H9 (cell line): ENCODE data around the gene TPRN. TPM values are rescaled to one million over a fixed set of nuclear protein-coding genes. Genes with fewer than 3 reads are reported as not detected.

Source experiments
- DNase-seq: peaks from one replicate; pipeline ENCODE4 v3.0.0-alpha.2; 2017
- H2AFZ ChIP-seq: one replicate; pipeline ENCODE4 v1.6.1; 2013; ENCODE audit warnings: mild to moderate bottlenecking, low read length, control low read depth, moderate library complexity
- H2AK5ac ChIP-seq: 2 replicates; pipeline ENCODE4 v1.6.1; 2013; ENCODE audit warnings: low read length, control low read depth, mixed read lengths; ENCODE audit not compliant: insufficient read length
- H2BK120ac ChIP-seq: one replicate; pipeline ENCODE4 v1.6.1; 2013; ENCODE audit warnings: low read depth, mild to moderate bottlenecking, low read length, control low read depth, inconsistent platforms; ENCODE audit not compliant: poor library complexity, severe bottlenecking
- H2BK12ac ChIP-seq: 2 replicates; pipeline ENCODE4 v1.6.1; 2013; ENCODE audit warnings: low read length, control low read depth, mixed read lengths, low read depth; ENCODE audit not compliant: insufficient read length
- H2BK15ac ChIP-seq: 2 replicates; pipeline ENCODE4 v1.6.1; 2013; ENCODE audit warnings: low read depth, low read length, control low read depth
- H2BK20ac ChIP-seq: one replicate; pipeline ENCODE4 v1.6.1; 2013; ENCODE audit warnings: low read depth, mild to moderate bottlenecking, low read length, control low read depth, inconsistent platforms; ENCODE audit not compliant: poor library complexity, severe bottlenecking
- H2BK5ac ChIP-seq: 2 replicates; pipeline ENCODE4 v1.6.1; 2013; ENCODE audit warnings: low read length, control low read depth, mixed read lengths; ENCODE audit not compliant: insufficient read length
- H3K14ac ChIP-seq: 2 replicates; pipeline ENCODE4 v1.6.1; 2013; ENCODE audit warnings: low read length, control low read depth; ENCODE audit not compliant: insufficient read depth
- H3K18ac ChIP-seq: 2 replicates; pipeline ENCODE4 v1.6.1; 2013; ENCODE audit warnings: low read depth, mild to moderate bottlenecking, mixed read lengths, low read length, control low read depth; ENCODE audit not compliant: insufficient read length
- H3K23ac ChIP-seq: 2 replicates; pipeline ENCODE4 v1.6.1; 2013; ENCODE audit warnings: low read length, control low read depth, mixed read lengths, low read depth; ENCODE audit not compliant: insufficient read length
- H3K23me2 ChIP-seq: 2 replicates; pipeline ENCODE4 v1.6.1; 2013; ENCODE audit warnings: low read depth, mild to moderate bottlenecking, mixed read lengths, low read length, control low read depth; ENCODE audit not compliant: insufficient read length, poor library complexity, severe bottlenecking
- H3K27ac ChIP-seq: 2 replicates; pipeline ENCODE4 v1.5.1; 2013; ENCODE audit warnings: low read length, control low read depth, mixed read lengths, low read depth; ENCODE audit not compliant: insufficient read length
- H3K27me3 ChIP-seq: 2 replicates; pipeline ENCODE4 v1.6.1; 2013; ENCODE audit warnings: low read length, control low read depth, inconsistent platforms; ENCODE audit not compliant: insufficient read depth
- H3K4ac ChIP-seq: 2 replicates; pipeline ENCODE4 v1.6.1; 2013; ENCODE audit warnings: low read depth, mild to moderate bottlenecking, control low read depth, inconsistent platforms, low read length, moderate library complexity
- H3K4me1 ChIP-seq: 2 replicates; pipeline ENCODE4 v1.6.1; 2013; ENCODE audit warnings: low read length, control low read depth, inconsistent platforms; ENCODE audit not compliant: insufficient read depth
- H3K4me2 ChIP-seq: 2 replicates; pipeline ENCODE4 v1.6.1; 2013; ENCODE audit warnings: low read length, control low read depth, mixed read lengths; ENCODE audit not compliant: insufficient read length, insufficient read depth
- H3K56ac ChIP-seq: 2 replicates; pipeline ENCODE4 v1.6.1; 2013; ENCODE audit warnings: low read depth, mild to moderate bottlenecking, mixed read lengths, low read length, control low read depth; ENCODE audit not compliant: insufficient read length
- H3K79me1 ChIP-seq: 2 replicates; pipeline ENCODE4 v1.6.1; 2013; ENCODE audit warnings: low read depth, mild to moderate bottlenecking, moderate library complexity, low read length, control low read depth, inconsistent platforms; ENCODE audit not compliant: insufficient read depth, poor library complexity, severe bottlenecking
- H3K79me2 ChIP-seq: 2 replicates; pipeline ENCODE4 v1.6.1; 2013; ENCODE audit warnings: low read length, control low read depth, inconsistent platforms; ENCODE audit not compliant: insufficient read depth
- H3K9ac ChIP-seq: 2 replicates; pipeline ENCODE4 v1.6.1; 2013; ENCODE audit warnings: low read length, control low read depth, mixed read lengths; ENCODE audit not compliant: insufficient read length; ENCODE audit errors: extremely low read depth
- H3K9me3 ChIP-seq: one replicate; pipeline ENCODE4 v1.6.1; 2013; ENCODE audit warnings: low read depth, low read length, inconsistent platforms; ENCODE audit not compliant: control insufficient read depth
- H3T11ph ChIP-seq: one replicate; pipeline ENCODE4 v1.6.1; 2013; ENCODE audit warnings: mild to moderate bottlenecking, low read length, control low read depth, inconsistent platforms
- H4K20me1 ChIP-seq: one replicate; pipeline ENCODE4 v1.6.1; 2013; ENCODE audit not compliant: control insufficient read depth, insufficient read length, insufficient read depth
- H4K5ac ChIP-seq: 2 replicates; pipeline ENCODE4 v1.6.1; 2013; ENCODE audit warnings: low read depth, mild to moderate bottlenecking, mixed read lengths, low read length, control low read depth; ENCODE audit not compliant: insufficient read length
- H4K8ac ChIP-seq: replicated peaks from 2 replicates; pipeline ENCODE4 v1.6.1; 2013; ENCODE audit warnings: low read length, control low read depth, mixed read lengths, low read depth; ENCODE audit not compliant: insufficient read length
- H4K91ac ChIP-seq: 2 replicates; pipeline ENCODE4 v1.6.1; 2013; ENCODE audit warnings: low read depth, mild to moderate bottlenecking, moderate library complexity, mixed read lengths, low read length, control low read depth; ENCODE audit not compliant: insufficient read length
- H3K27ac Mint-ChIP-seq, 3 experiments: 2 replicates in 2 of 3; 3 replicates in 1 of 3; pipeline ENCODE4 v1.8.0; 2020 to 2021; ENCODE audit warnings: mixed read lengths in 3 of 3, mild to moderate bottlenecking in 1 of 3, moderate library complexity in 1 of 3
- H3K27me3 Mint-ChIP-seq: 2 replicates; pipeline ENCODE4 v1.8.0; 2021; ENCODE audit warnings: low read depth, mild to moderate bottlenecking, moderate library complexity, mixed read lengths
- H3K36me3 Mint-ChIP-seq, 3 experiments: 2 replicates in 2 of 3; 3 replicates in 1 of 3; pipeline ENCODE4 v1.8.0; 2020 to 2021; ENCODE audit warnings: low read depth in 3 of 3, mixed read lengths in 3 of 3; ENCODE audit not compliant: insufficient read depth in 1 of 3
- H3K4me1 Mint-ChIP-seq, 2 experiments: 2 replicates each; pipeline ENCODE4 v1.8.0; 2020; ENCODE audit warnings: mixed read lengths in 2 of 2
- H3K4me3 Mint-ChIP-seq, 2 experiments: 2 replicates in 1 of 2; 3 replicates in 1 of 2; pipeline ENCODE4 v1.8.0; 2020 to 2021; ENCODE audit warnings: mild to moderate bottlenecking in 2 of 2, mixed read lengths in 2 of 2, moderate library complexity in 1 of 2
- H3K9me3 Mint-ChIP-seq, 2 experiments: 2 replicates in 1 of 2; 3 replicates in 1 of 2; pipeline ENCODE4 v1.8.0; 2020; ENCODE audit warnings: mild to moderate bottlenecking in 2 of 2, mixed read lengths in 2 of 2, moderate library complexity in 1 of 2
- CTCF ChIP-seq: fragments of 200-600 bp; sonication (generic); conservative IDR thresholded peaks from 3 replicates; pipeline ENCODE4 v1.8.0; 2021; ENCODE audit warnings: antibody characterized with exemption, mild to moderate bottlenecking
- WGBS: extraction: QIAGEN DNeasy Blood & Tissue Kit; methylation state at CpG from one replicate; pipeline ENCODE4 v1.1.7; 2013; ENCODE audit warnings: missing lambda C conversion rate, low lambda C conversion rate, mixed read lengths; ENCODE audit not compliant: insufficient read length; ENCODE audit errors: extremely low coverage; 5-methylcytosine and 5-hydroxymethylcytosine counted together
- total RNA-seq: library from RNA; stranded (reverse); gene quantifications from 2 replicates; pipeline ENCODE4 v1.2.1, GENCODE V29; 2021

The TPRN gene
- total RNA-seq, 1 experiment from 2014 or later, result 30.7 TPM

DNA sequence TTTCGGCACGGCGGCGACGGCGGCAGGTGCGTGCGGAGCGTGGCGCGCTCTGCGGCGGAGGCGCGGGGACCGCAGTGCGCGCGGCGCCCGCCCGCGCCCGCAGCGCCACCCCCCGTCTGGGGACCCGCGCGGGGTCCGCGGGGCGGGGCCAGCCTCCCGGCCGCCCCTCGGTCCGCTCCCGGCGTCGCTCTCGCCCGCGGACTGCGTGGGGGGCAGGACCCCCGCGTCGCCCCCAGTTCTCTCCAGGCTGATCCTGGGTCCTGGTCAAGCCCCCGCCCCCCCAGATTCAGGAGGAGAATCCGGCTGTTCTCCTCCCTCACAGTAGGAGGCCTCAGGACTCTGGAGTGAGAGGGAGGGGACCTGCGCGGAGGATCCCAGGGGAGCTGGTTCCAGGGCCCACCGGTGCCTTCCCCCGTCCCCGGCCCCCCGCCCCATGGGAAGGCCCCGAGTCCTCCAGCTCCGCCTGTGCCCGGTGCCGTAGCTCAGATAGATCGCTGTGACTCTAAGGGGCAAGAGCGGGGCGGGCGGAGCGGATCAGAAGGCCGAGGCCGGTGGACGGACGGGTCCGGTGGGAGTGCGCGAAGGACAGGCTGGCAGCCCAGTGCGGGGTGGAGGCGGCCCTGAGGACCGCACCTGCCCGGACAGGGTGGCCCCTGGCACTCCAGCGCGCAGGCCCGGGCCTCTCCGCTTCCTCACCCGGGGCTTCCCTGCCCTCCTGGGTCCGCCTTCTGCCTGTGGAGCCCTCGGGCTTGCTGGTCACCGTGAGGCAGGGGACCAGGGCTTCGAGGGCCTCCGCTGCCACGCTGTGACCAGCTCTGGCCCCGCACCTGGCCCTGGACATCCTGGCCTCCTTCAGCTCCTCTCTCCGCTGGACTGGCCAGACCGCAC is 21.9 kb upstream of the TPRN start, which contains the start of gene RNF208:
RNF208 (minus strand) TSS at position 51 of the 888 bp plus-strand sequence. CDS start 1,028 bp downstream, outside the sequence.
- peak within 1 kb of the TSS; percentile 74; the same call in 1 of the 2 replicates for H3K14ac ChIP-seq
- H4K91ac ChIP-seq, result no peak within 1 kb of the TSS
- H3K4me1 ChIP-seq, result no peaks in the 10 kb centered on the region
- peaks cover 18% of the 10 kb centered on the region for H3K23me2 ChIP-seq
- no peak within 1 kb of the TSS for H3K23ac ChIP-seq
- no peak within 1 kb of the TSS for H4K5ac ChIP-seq
- H3K4me1 Mint-ChIP-seq, result peaks cover 0 to 3% of the 10 kb centered on the region in 2 experiments; a peak in 3 of 4 replicates
- H2BK15ac ChIP-seq, result no peak within 1 kb of the TSS
- no peak within 1 kb of the TSS for H3T11ph ChIP-seq
- H2AK5ac ChIP-seq, result no peak within 1 kb of the TSS
- DNase-seq, result peak; percentile 54
- H2BK20ac ChIP-seq, result no peak within 1 kb of the TSS
- no peaks in the 10 kb centered on the region for H3K79me1 ChIP-seq
- WGBS, result no CpG with 5 or more reads among the region's 88 CpGs
- H3K9ac ChIP-seq, result no peak within 1 kb of the TSS
- no peaks in the 10 kb centered on the region; the same call in 1 of the 2 replicates for H3K27me3 Mint-ChIP-seq
- H3K56ac ChIP-seq, result no peak within 1 kb of the TSS
- H3K9me3 ChIP-seq, result no peaks in the 10 kb centered on the region
- no peak within 1 kb of the TSS for H2BK12ac ChIP-seq
- no peak within 1 kb of the TSS for H3K4ac ChIP-seq
- no peaks in the 10 kb centered on the region for H4K20me1 ChIP-seq
- H2BK5ac ChIP-seq, result no peak within 1 kb of the TSS
- H3K36me3 Mint-ChIP-seq, result 0 out of 7 replicates have a peak, but pooled peaks cover 0 to 2% (median 0%) of the 10 kb centered on the region in 3 experiments
- no peak within 1 kb of the TSS for H2BK120ac ChIP-seq
- no peaks in the 10 kb centered on the region for H3K79me2 ChIP-seq
- peak within 1 kb of the TSS; percentile 66 to 83 for H3K4me3 Mint-ChIP-seq
- no peak within 1 kb of the TSS for H3K27ac Mint-ChIP-seq
- H3K4me2 ChIP-seq, result peak within 1 kb of the TSS; percentile 75
- H3K27me3 ChIP-seq, result no peaks in the 10 kb centered on the region
- no peak within 1 kb of the TSS for H4K8ac ChIP-seq
- no peak within 1 kb of the TSS for H3K18ac ChIP-seq
- no peak within 1 kb of the TSS for H3K27ac ChIP-seq
- no peaks in the 10 kb centered on the region for H3K9me3 Mint-ChIP-seq
- H2AFZ ChIP-seq, result no peak within 1 kb of the TSS
- no peak for TF ChIP-seq CTCF
